HEK293 (cell line): ENCODE data around the gene CCDC85A.

Experiments
- CTCF ChIP-seq: fragments of 450-650 bp; formaldehyde crosslinking; IDR thresholded peaks from 2 replicates; pipeline ENCODE4 v1.5.1; 2016; ENCODE audit warnings: missing biosample characterization, missing genetic modification characterization
- KLF1 ChIP-seq: fragments of 450-650 bp; formaldehyde crosslinking; IDR thresholded peaks from 2 replicates; pipeline ENCODE4 v1.5.1; 2016; ENCODE audit warnings: missing biosample characterization, missing genetic modification characterization
- MYNN ChIP-seq: fragments of 450-650 bp; formaldehyde crosslinking; IDR thresholded peaks from 2 replicates; pipeline ENCODE4 v1.5.1; 2016; ENCODE audit warnings: missing biosample characterization, missing genetic modification characterization, borderline replicate concordance
- ZNF133 ChIP-seq: fragments of 450-650 bp; formaldehyde crosslinking; IDR thresholded peaks from 2 replicates; pipeline ENCODE4 v1.5.1; 2016; ENCODE audit warnings: missing biosample characterization, missing genetic modification characterization
- TF ChIP-seq, protein P1 (sequence below): fragments of 450-650 bp; formaldehyde crosslinking; IDR thresholded peaks from 2 replicates; pipeline ENCODE4 v1.5.1; 2017; ENCODE audit warnings: missing biosample characterization, missing genetic modification characterization

- TF ChIP-seq CTCF (no peak), MYNN (tag by site-specific recombination) (no peak), ZNF133 (tag by site-specific recombination) (no peak), KLF1 (tag by site-specific recombination) (no peak)
- TF ChIP-seq, protein P1, sequence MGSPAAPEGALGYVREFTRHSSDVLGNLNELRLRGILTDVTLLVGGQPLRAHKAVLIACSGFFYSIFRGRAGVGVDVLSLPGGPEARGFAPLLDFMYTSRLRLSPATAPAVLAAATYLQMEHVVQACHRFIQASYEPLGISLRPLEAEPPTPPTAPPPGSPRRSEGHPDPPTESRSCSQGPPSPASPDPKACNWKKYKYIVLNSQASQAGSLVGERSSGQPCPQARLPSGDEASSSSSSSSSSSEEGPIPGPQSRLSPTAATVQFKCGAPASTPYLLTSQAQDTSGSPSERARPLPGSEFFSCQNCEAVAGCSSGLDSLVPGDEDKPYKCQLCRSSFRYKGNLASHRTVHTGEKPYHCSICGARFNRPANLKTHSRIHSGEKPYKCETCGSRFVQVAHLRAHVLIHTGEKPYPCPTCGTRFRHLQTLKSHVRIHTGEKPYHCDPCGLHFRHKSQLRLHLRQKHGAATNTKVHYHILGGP (tag by site-specific recombination): no peak
These were observed 33.3 kb downstream of the CCDC85A start for GRCh38 chr2:56217106-56217505.
